Measurements from ENCODE around the gene WBP11.

- TF ChIP-seq POLR2AphosphoS5 (IDR thresholded peaks at IDR 0.05; ENCODE audit: low read depth, low read length) = no peak
- no peak for TF ChIP-seq POLR2A (IDR thresholded peaks at IDR 0.05; ENCODE audit: low read depth, low read length)
- no peak for TF ChIP-seq TAF1 (IDR thresholded peaks at IDR 0.05; ENCODE audit: borderline replicate concordance, low read depth, low read length)
Observed at GRCh38 chr12:14839262-14839661, 36.0 kb upstream of the WBP11 start.

All from GM12892 (cell line).